Liver (tissue), 9 donors: ENCODE measurements around the gene CHPF2. TPM values are rescaled to one million over a fixed set of nuclear protein-coding genes. Genes with fewer than 3 reads are reported as not detected.

Source experiments
- DNase-seq: peaks from one replicate; pipeline ENCODE4 v3.0.0-alpha.2; 2017; ENCODE audit warnings: low spot score
- H3K27ac ChIP-seq, 2 donors: one replicate each; pipeline ENCODE4 v1.7.0; 2013; ENCODE audit warnings: inconsistent platforms in 2 of 2, low read length in 2 of 2, control low read depth in 1 of 2, low read depth in 1 of 2, mild to moderate bottlenecking in 1 of 2
- H3K27me3 ChIP-seq, 4 donors: one replicate each; pipeline versions ENCODE4 v1.6.1 to v1.7.0; 2013; ENCODE audit warnings: low read length in 3 of 4, inconsistent platforms in 1 of 4, mild to moderate bottlenecking in 1 of 4, moderate library complexity in 1 of 4; ENCODE audit not compliant: control insufficient read depth in 4 of 4, insufficient read depth in 4 of 4
- H3K36me3 ChIP-seq, 4 donors: one replicate each; pipeline versions ENCODE4 v1.6.1 to v1.7.0; 2013; ENCODE audit warnings: low read length in 3 of 4, mild to moderate bottlenecking in 3 of 4, low read depth in 1 of 4, moderate library complexity in 1 of 4; ENCODE audit not compliant: control insufficient read depth in 4 of 4, insufficient read depth in 3 of 4
- H3K4me1 ChIP-seq, 4 donors: one replicate each; pipeline versions ENCODE4 v1.6.1 to v1.7.0; 2013; ENCODE audit warnings: low read length in 3 of 4, mild to moderate bottlenecking in 3 of 4, moderate library complexity in 1 of 4; ENCODE audit not compliant: control insufficient read depth in 4 of 4, insufficient read depth in 4 of 4
- H3K4me3 ChIP-seq, 3 donors: one replicate each; pipeline versions ENCODE4 v1.6.1 to v1.7.0; 2013; ENCODE audit warnings: low read length in 3 of 3, control low read depth in 1 of 3, low read depth in 1 of 3, mild to moderate bottlenecking in 1 of 3
- H3K9ac ChIP-seq, 2 donors: one replicate each; pipeline ENCODE4 v1.7.0; 2013; ENCODE audit warnings: low read length in 2 of 2, mild to moderate bottlenecking in 2 of 2, moderate library complexity in 2 of 2, control low read depth in 1 of 2, low read depth in 1 of 2
- H3K9me3 ChIP-seq, 4 donors: one replicate each; pipeline versions ENCODE4 v1.6.1 to v1.7.0; 2013; ENCODE audit warnings: low read length in 3 of 4; ENCODE audit not compliant: control insufficient read depth in 4 of 4
- FOXA1 ChIP-seq: IDR thresholded peaks from 2 replicates; pipeline ENCODE4 v1.6.1; 2016; ENCODE audit warnings: antibody characterized with exemption
- FOXA2 ChIP-seq: IDR thresholded peaks from 2 replicates; pipeline ENCODE4 v1.6.1; 2016; ENCODE audit warnings: antibody characterized with exemption
- GABPA ChIP-seq, 2 donors: IDR thresholded peaks in 1 of 2; conservative IDR thresholded peaks in 1 of 2; 2 replicates each; pipeline ENCODE4 v1.6.1; 2016; ENCODE audit warnings: antibody characterized with exemption in 2 of 2, mild to moderate bottlenecking in 1 of 2, moderate library complexity in 1 of 2
- HNF4A ChIP-seq, 2 donors: conservative IDR thresholded peaks; 2 replicates each; pipeline ENCODE4 v1.6.1; 2016; ENCODE audit warnings: antibody characterized with exemption in 2 of 2, mild to moderate bottlenecking in 2 of 2
- HNF4G ChIP-seq: IDR thresholded peaks from 2 replicates; pipeline ENCODE4 v1.6.1; 2016; ENCODE audit warnings: antibody characterized with exemption
- JUND ChIP-seq, 2 donors: IDR thresholded peaks; 2 replicates each; pipeline ENCODE4 v1.6.1; 2016; ENCODE audit warnings: antibody characterized with exemption in 2 of 2
- NR2F2 ChIP-seq: IDR thresholded peaks from 2 replicates; pipeline ENCODE4 v1.6.1; 2016; ENCODE audit warnings: antibody characterized with exemption
- RXRA ChIP-seq, 2 donors: IDR thresholded peaks; 2 replicates each; pipeline ENCODE4 v1.6.1; 2017 to 2018; ENCODE audit warnings: antibody characterized with exemption in 2 of 2, mild to moderate bottlenecking in 1 of 2
- SP1 ChIP-seq: IDR thresholded peaks from 2 replicates; pipeline ENCODE4 v1.6.1; 2018; ENCODE audit warnings: antibody characterized with exemption, mild to moderate bottlenecking
- YY1 ChIP-seq: IDR thresholded peaks from 2 replicates; pipeline ENCODE4 v1.6.1; 2016; ENCODE audit warnings: antibody characterized with exemption, mild to moderate bottlenecking
- WGBS: extraction: QIAGEN DNeasy Blood & Tissue Kit; methylation state at CpG from one replicate; pipeline ENCODE4 v1.1.7; 2013; 5-methylcytosine and 5-hydroxymethylcytosine counted together
- polyA plus RNA-seq, 2 donors: library from polyadenylated mRNA; stranded (reverse) in 1 of 2; unstranded in 1 of 2; fragments of 200-250 nt in 1 of 2; fragments of >200 nt in 1 of 2; fragmentation: Nextera tagmentation in 1 of 2; extraction: Ambion mirVana in 1 of 2; gene quantifications; one replicate each; pipeline versions ENCODE4 v1.2.1 to v1.2.3, GENCODE V29; 2013 to 2015
- total RNA-seq, 2 donors: library from RNA; depleted of rRNA; stranded (reverse); fragments of >200 nt; gene quantifications; one replicate each; pipeline ENCODE4 v1.2.3, GENCODE V29; 2014
- TF ChIP-seq, protein P1 (sequence below): IDR thresholded peaks from 2 replicates; pipeline ENCODE4 v1.6.1; 2016; ENCODE audit warnings: antibody characterized with exemption
- TF ChIP-seq, protein P2 (sequence below): IDR thresholded peaks from 2 replicates; pipeline ENCODE4 v1.6.1; 2016; ENCODE audit warnings: antibody characterized with exemption, mild to moderate bottlenecking
- TF ChIP-seq, protein P3 (sequence below): IDR thresholded peaks from 2 replicates; pipeline ENCODE4 v1.6.1; 2016; ENCODE audit warnings: antibody characterized with exemption
- donor health status: healthy.
- donor health status: healthy.
- donor health status: healthy.
- donor health status: healthy.
- donor health status: healthy.

Gene CHPF2
- total and polyA plus RNA-seq, 4 donors: 4.1 to 19.7 (median 18.1) TPM

DNA sequence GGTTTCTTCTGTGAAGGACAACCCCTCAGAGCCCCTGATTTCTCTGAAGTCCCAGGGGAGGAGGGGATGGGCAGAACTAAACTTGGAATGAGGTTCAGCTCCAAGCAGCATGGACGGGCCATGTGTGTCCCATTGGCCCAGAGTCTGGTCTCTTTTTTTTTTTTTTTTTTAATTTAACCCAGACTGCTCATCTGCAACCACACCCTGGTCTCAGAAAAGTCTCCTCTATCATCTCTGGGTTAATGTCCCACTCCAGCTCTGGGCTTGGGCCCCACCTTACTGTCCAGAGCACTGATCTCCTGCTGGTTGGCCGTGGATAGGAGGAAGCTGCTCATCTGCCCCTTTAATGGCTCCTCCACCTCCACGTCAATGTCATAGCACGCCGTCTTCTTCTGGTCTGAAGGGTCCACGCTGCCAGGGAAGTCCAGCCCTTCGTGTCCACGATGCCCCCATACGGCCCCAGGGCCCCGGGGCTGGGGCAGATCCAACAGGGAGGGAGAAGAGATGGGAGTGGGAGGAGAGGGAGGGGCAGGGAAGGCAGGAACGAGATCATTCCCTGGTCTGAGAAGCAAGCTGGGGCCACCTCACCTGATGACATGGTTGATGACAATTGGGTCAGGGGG, 7.7 kb downstream of the CHPF2 start:
- peaks cover 0 to 10% (median 1%) of the 10 kb centered on the region in 4 donors for H3K4me1 ChIP-seq
- WGBS: 80% methylated on average over 11 of the region's 11 CpGs
- no peaks in the 10 kb centered on the region for H3K27me3 ChIP-seq
- DNase-seq: no peak
- no peak overlapping the region for H3K27ac ChIP-seq
- no peak overlapping the region for H3K9ac ChIP-seq
- H3K36me3 ChIP-seq: peaks cover 2 to 27% (median 10%) of the 10 kb centered on the region in 4 donors
- TF ChIP-seq, protein P1, sequence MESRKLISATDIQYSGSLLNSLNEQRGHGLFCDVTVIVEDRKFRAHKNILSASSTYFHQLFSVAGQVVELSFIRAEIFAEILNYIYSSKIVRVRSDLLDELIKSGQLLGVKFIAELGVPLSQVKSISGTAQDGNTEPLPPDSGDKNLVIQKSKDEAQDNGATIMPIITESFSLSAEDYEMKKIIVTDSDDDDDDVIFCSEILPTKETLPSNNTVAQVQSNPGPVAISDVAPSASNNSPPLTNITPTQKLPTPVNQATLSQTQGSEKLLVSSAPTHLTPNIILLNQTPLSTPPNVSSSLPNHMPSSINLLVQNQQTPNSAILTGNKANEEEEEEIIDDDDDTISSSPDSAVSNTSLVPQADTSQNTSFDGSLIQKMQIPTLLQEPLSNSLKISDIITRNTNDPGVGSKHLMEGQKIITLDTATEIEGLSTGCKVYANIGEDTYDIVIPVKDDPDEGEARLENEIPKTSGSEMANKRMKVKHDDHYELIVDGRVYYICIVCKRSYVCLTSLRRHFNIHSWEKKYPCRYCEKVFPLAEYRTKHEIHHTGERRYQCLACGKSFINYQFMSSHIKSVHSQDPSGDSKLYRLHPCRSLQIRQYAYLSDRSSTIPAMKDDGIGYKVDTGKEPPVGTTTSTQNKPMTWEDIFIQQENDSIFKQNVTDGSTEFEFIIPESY: no peak
- TF ChIP-seq RXRA (IDR thresholded peaks at IDR 0.05): no peak
- TF ChIP-seq, protein P2, sequence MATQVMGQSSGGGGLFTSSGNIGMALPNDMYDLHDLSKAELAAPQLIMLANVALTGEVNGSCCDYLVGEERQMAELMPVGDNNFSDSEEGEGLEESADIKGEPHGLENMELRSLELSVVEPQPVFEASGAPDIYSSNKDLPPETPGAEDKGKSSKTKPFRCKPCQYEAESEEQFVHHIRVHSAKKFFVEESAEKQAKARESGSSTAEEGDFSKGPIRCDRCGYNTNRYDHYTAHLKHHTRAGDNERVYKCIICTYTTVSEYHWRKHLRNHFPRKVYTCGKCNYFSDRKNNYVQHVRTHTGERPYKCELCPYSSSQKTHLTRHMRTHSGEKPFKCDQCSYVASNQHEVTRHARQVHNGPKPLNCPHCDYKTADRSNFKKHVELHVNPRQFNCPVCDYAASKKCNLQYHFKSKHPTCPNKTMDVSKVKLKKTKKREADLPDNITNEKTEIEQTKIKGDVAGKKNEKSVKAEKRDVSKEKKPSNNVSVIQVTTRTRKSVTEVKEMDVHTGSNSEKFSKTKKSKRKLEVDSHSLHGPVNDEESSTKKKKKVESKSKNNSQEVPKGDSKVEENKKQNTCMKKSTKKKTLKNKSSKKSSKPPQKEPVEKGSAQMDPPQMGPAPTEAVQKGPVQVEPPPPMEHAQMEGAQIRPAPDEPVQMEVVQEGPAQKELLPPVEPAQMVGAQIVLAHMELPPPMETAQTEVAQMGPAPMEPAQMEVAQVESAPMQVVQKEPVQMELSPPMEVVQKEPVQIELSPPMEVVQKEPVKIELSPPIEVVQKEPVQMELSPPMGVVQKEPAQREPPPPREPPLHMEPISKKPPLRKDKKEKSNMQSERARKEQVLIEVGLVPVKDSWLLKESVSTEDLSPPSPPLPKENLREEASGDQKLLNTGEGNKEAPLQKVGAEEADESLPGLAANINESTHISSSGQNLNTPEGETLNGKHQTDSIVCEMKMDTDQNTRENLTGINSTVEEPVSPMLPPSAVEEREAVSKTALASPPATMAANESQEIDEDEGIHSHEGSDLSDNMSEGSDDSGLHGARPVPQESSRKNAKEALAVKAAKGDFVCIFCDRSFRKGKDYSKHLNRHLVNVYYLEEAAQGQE: no peak
- H3K4me3 ChIP-seq: no peak overlapping the region
- no peaks in the 10 kb centered on the region for H3K9me3 ChIP-seq

DNA sequence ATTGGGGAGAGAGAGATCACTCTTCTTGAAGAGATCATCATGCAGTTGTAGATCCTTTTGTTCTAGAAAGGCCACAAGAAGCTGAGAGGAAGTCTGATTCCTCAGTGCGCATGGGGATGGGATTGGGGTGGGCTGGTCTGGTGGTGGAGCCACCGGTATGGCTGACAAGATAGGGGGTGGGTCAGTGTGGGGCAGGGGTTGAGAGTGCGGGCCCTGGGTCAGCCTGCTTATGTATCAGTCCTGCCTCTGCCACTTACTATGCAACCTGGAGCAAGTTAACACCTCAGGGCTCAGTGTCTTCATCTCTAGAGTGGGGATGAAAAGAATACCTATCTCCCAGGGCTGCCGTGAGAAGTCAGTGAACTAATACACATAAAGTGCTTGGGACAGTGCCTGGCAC, 8.3 kb downstream of the CHPF2 start:
- peaks cover 2 to 24% (median 10%) of the 10 kb centered on the region in 4 donors for H3K36me3 ChIP-seq

More for the DNA sequence above, 8.3 kb downstream of the CHPF2 start:
- WGBS: 90% methylated on average over 4 of the region's 4 CpGs
- Histone ChIP-seq H3K9ac (no peak overlapping the region), H3K4me3 (no peak overlapping the region), H3K27ac (no peak overlapping the region), H3K4me1 (peaks cover 0 to 13% (median 5%) of the 10 kb centered on the region in 4 donors), H3K9me3 (no peaks in the 10 kb centered on the region), H3K27me3 (no peaks in the 10 kb centered on the region)
- DNase-seq: no peak
- TF ChIP-seq JUND (IDR thresholded peaks at IDR 0.05) (no peak), GABPA (IDR thresholded peaks at IDR 0.05 in 1 of 2, conservative IDR thresholded peaks at IDR 0.05 in 1 of 2) (no peak), HNF4A (conservative IDR thresholded peaks at IDR 0.05) (no peak), YY1 (no peak), FOXA1 (no peak), SP1 (no peak), NR2F2 (no peak), HNF4G (no peak), FOXA2 (no peak), RXRA (IDR thresholded peaks at IDR 0.05) (no peak)
- TF ChIP-seq, protein P3, sequence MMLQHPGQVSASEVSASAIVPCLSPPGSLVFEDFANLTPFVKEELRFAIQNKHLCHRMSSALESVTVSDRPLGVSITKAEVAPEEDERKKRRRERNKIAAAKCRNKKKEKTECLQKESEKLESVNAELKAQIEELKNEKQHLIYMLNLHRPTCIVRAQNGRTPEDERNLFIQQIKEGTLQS: no peak
- TF ChIP-seq, protein P1: no peak
- TF ChIP-seq, protein P2: no peak
